ENCODE measurements around the gene ALDOB. TPM values are rescaled to one million over a fixed set of nuclear protein-coding genes. Genes with fewer than 3 reads are reported as not detected.

ALDOB gene
- total and polyA plus RNA-seq, 2 donors (not counting 3 experiments of a cell fraction or from before 2014, with no cell fraction given), result not detected

DNA sequence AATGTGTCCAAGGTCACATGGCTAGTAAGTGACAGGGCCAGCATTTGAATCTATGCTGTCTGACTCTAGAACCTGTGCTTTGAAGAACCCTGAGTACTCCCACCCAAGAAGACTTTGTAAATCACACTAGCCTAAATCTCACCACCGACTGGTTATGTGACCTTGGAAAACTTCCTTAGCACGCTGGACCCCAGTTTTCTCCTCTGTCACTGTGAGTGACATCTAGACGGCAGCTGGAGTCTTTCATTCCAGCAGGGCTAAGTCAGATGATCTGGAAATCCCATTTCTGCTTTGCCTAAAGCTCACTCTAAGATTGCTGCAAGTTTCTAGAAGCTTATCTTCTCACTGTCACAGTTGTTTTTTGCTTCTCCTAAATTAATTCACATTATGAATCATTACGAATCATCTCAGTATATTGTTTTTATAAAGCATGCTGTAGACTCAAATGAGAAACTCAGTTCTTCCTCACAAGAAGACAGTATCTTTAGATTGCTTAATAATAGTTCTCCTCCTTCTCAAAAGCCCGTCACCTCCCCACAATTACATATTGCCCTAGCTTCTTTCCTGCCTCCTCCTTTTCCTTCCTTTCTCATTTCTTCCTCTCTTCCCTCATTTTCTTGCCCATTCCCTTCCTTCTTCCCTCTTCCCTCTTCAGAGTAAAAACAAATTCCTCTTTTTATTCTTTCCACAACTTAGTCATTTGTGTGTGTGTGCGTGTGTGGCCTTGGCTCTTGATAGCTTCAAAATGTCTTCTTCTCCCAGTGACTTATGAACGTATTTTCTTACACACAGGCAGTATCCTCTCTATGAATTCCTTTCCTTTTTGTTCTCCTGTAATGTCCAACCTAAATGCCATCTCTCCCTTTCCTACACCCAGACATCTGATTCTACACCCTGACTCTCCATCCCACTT lies 16.8 kb downstream of the ALDOB start:
- Histone ChIP-seq H3K4me3 (replicated peaks in 1 of 3; ENCODE audit: insufficient read depth in 1 of 3, low read depth in 1 of 3, low read length in 3 of 3) (no peak overlapping the region), H3K4me2 (ENCODE audit: insufficient read depth, low read length) (no peak overlapping the region), H3K27me3 (ENCODE audit: control insufficient read depth in 2 of 2, insufficient read depth in 2 of 2, low read length in 2 of 2) (no peaks in the 10 kb centered on the region), H4K20me1 (replicated peaks; ENCODE audit: control insufficient read depth, extremely low read depth, insufficient read depth, low read length) (no peaks in the 10 kb centered on the region), H3K79me2 (ENCODE audit: control insufficient read depth, insufficient read depth, low read length) (no peaks in the 10 kb centered on the region), H3K36me3 (ENCODE audit: control insufficient read depth in 2 of 2, extremely low read depth in 1 of 2, insufficient read depth in 2 of 2, low read length in 2 of 2) (no peaks in the 10 kb centered on the region), H3K9me1 (replicated peaks; ENCODE audit: control insufficient read depth, extremely low read depth, insufficient read depth, low read length) (no peaks in the 10 kb centered on the region), H3K9me3 (replicated peaks; ENCODE audit: control insufficient read depth, insufficient read depth, low read length) (no peaks in the 10 kb centered on the region), H3K27ac (ENCODE audit: insufficient read depth, low read depth, low read length) (no peak overlapping the region), H3K4me1 (ENCODE audit: control insufficient read depth, extremely low read depth, insufficient read depth, low read length) (no peaks in the 10 kb centered on the region), H2AFZ (ENCODE audit: low read depth, low read length) (no peak overlapping the region), H3K9ac (replicated peaks; ENCODE audit: extremely low read depth, insufficient read depth, low read length) (no peak overlapping the region)
- CTCF ChIA-PET, result interaction anchor here (0.7 kb wide), 1 partner anchor 111 kb away, joined by 3 read pairs; no protein-coding TSS in a partner anchor
- dilution Hi-C loops (cut with MboI; ENCODE audit: extremely low pct_ligation_motif_present, low sequenced_read_pairs), result no loop called here
- TF ChIP-seq EZH2 (IDR thresholded peaks at IDR 0.05; ENCODE audit: borderline replicate concordance, low read depth, low read length, severe bottlenecking) (no peak), FOS (IDR thresholded peaks at IDR 0.05; ENCODE audit: borderline replicate concordance, insufficient read depth, low read length) (peak; percentile 55)
- intact Hi-C loops (cut with micrococcal nuclease), result no loop called here
- DNase-seq (ENCODE audit: low read depth, low spot score) (no peak), FAIRE-seq (no peak)
- BruUV-seq (replicated peaks), result no TSS peak
- POLR2A ChIA-PET, result no interaction called here

DNA sequence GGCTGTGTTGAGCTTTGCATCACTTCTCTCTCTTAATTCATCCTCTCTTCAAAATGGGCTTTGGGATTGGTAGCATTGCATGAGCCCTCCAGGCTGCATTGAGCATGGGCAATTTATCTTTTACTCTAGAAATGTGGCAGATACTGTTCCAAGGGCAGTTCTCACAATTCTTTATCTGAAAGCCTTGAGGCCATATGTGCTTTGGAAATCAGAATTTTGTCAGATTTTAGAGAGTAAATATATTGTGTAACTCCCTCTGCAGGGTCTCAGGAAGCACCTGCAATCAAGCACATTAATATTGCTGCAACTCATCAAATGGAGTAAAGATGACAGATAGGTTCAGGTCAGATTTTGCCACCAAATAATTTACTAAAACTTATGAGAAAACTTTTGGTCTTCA lies 17.6 kb downstream of the ALDOB start:
- Histone ChIP-seq H3K9me1 (replicated peaks; ENCODE audit: control insufficient read depth, extremely low read depth, insufficient read depth, low read length) (no peaks in the 10 kb centered on the region), H4K20me1 (replicated peaks; ENCODE audit: control insufficient read depth, extremely low read depth, insufficient read depth, low read length) (no peaks in the 10 kb centered on the region), H3K79me2 (ENCODE audit: control insufficient read depth, insufficient read depth, low read length) (no peaks in the 10 kb centered on the region), H3K9ac (replicated peaks; ENCODE audit: extremely low read depth, insufficient read depth, low read length) (no peak overlapping the region), H2AFZ (ENCODE audit: low read depth, low read length) (no peak overlapping the region), H3K4me1 (ENCODE audit: control insufficient read depth, extremely low read depth, insufficient read depth, low read length) (no peaks in the 10 kb centered on the region), H3K9me3 (replicated peaks; ENCODE audit: control insufficient read depth, insufficient read depth, low read length) (no peaks in the 10 kb centered on the region), H3K27ac (ENCODE audit: insufficient read depth, low read depth, low read length) (no peak overlapping the region), H3K4me2 (ENCODE audit: insufficient read depth, low read length) (no peak overlapping the region), H3K27me3 (ENCODE audit: control insufficient read depth in 2 of 2, insufficient read depth in 2 of 2, low read length in 2 of 2) (no peaks in the 10 kb centered on the region), H3K4me3 (replicated peaks in 1 of 3; ENCODE audit: insufficient read depth in 1 of 3, low read depth in 1 of 3, low read length in 3 of 3) (no peak overlapping the region), H3K36me3 (ENCODE audit: control insufficient read depth in 2 of 2, extremely low read depth in 1 of 2, insufficient read depth in 2 of 2, low read length in 2 of 2) (no peaks in the 10 kb centered on the region)
- no TSS peak for BruUV-seq (replicated peaks)
- DNase-seq (ENCODE audit: low read depth, low spot score) (no peak), FAIRE-seq (no peak)
- ChIA-PET POLR2A (no interaction called here), CTCF (no interaction called here)
- dilution Hi-C loops (cut with MboI; ENCODE audit: extremely low pct_ligation_motif_present, low sequenced_read_pairs) (no loop called here), intact Hi-C loops (cut with micrococcal nuclease) (no loop called here)
- TF ChIP-seq, protein P1, sequence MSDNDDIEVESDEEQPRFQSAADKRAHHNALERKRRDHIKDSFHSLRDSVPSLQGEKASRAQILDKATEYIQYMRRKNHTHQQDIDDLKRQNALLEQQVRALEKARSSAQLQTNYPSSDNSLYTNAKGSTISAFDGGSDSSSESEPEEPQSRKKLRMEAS (IDR thresholded peaks at IDR 0.05; ENCODE audit: insufficient read depth, insufficient read length), result no peak
- TF ChIP-seq, protein P2, sequence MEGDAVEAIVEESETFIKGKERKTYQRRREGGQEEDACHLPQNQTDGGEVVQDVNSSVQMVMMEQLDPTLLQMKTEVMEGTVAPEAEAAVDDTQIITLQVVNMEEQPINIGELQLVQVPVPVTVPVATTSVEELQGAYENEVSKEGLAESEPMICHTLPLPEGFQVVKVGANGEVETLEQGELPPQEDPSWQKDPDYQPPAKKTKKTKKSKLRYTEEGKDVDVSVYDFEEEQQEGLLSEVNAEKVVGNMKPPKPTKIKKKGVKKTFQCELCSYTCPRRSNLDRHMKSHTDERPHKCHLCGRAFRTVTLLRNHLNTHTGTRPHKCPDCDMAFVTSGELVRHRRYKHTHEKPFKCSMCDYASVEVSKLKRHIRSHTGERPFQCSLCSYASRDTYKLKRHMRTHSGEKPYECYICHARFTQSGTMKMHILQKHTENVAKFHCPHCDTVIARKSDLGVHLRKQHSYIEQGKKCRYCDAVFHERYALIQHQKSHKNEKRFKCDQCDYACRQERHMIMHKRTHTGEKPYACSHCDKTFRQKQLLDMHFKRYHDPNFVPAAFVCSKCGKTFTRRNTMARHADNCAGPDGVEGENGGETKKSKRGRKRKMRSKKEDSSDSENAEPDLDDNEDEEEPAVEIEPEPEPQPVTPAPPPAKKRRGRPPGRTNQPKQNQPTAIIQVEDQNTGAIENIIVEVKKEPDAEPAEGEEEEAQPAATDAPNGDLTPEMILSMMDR (IDR thresholded peaks at IDR 0.05; ENCODE audit: extremely low read depth in 1 of 2, insufficient read depth in 1 of 2, low read depth in 1 of 2, low read length in 2 of 2), result no peak
- no peak for TF ChIP-seq GATA2 (IDR thresholded peaks at IDR 0.05; ENCODE audit: insufficient read depth, insufficient read length, low read depth, low read length)
- TF ChIP-seq EZH2 (IDR thresholded peaks at IDR 0.05; ENCODE audit: borderline replicate concordance, low read depth, low read length, severe bottlenecking), result no peak
- TF ChIP-seq JUN (IDR thresholded peaks at IDR 0.05; ENCODE audit: borderline replicate concordance, insufficient read depth, insufficient read length, low read depth), result no peak
- TF ChIP-seq FOS (IDR thresholded peaks at IDR 0.05; ENCODE audit: borderline replicate concordance, insufficient read depth, low read length), result no peak
- TF ChIP-seq POLR2A (IDR thresholded peaks at IDR 0.05; ENCODE audit: low read depth, low read length), result no peak
